SU-DHL-6 (cell line): ENCODE data around the gene HDGF.
"Not testable (repeated sequence)": the region's sequence is repeated elsewhere in the genome, so short reads cannot be mapped to it uniquely, and the experiment has no call there.

Source experiments
- EZH2phosphoT487 ChIP-seq: fragments of 200-600 bp; sonication (generic), shearing (Covaris generic); conservative IDR thresholded peaks from 2 replicates; pipeline ENCODE4 v1.6.1; 2018; ENCODE audit warnings: mild to moderate bottlenecking, antibody characterized with exemption, low read length, moderate library complexity, mixed read lengths
- TF ChIP-seq, protein P1 (sequence below): fragments of 200-600 bp; sonication (generic); IDR thresholded peaks from one replicate; pipeline ENCODE4 v1.5.1; 2017; ENCODE audit warnings: antibody characterized with exemption, mild to moderate bottlenecking, low read length, moderate library complexity; ENCODE audit not compliant: insufficient read depth, poor library complexity, severe bottlenecking

DNA sequence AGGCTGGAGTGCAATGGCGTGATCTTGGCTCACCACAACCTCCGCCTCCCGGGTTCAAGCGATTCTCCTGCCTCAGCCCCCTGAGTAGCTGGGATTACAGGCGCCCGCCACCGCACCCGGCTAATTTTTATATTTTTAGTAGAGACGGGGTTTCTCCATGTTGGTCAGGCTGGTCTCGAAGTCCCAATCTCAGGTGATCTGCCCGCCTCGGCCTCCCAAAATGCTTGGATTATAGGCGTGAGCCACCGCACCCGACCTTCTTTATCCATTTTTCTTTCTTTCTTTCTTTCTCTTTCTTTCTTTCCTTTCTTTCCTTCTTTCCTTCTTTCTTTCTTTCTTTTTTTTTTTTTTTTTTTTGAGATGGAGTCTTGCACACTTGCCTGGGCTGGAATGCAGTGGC lies 13.7 kb upstream of the HDGF start:
- TF ChIP-seq, protein P1, sequence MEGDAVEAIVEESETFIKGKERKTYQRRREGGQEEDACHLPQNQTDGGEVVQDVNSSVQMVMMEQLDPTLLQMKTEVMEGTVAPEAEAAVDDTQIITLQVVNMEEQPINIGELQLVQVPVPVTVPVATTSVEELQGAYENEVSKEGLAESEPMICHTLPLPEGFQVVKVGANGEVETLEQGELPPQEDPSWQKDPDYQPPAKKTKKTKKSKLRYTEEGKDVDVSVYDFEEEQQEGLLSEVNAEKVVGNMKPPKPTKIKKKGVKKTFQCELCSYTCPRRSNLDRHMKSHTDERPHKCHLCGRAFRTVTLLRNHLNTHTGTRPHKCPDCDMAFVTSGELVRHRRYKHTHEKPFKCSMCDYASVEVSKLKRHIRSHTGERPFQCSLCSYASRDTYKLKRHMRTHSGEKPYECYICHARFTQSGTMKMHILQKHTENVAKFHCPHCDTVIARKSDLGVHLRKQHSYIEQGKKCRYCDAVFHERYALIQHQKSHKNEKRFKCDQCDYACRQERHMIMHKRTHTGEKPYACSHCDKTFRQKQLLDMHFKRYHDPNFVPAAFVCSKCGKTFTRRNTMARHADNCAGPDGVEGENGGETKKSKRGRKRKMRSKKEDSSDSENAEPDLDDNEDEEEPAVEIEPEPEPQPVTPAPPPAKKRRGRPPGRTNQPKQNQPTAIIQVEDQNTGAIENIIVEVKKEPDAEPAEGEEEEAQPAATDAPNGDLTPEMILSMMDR = not testable (repeated sequence)
- TF ChIP-seq EZH2phosphoT487 = not testable (repeated sequence)
